Subcutaneous preadipocyte (primary cell): ENCODE data around the gene ETHE1. TPM values are rescaled to one million over a fixed set of nuclear protein-coding genes. Genes with fewer than 3 reads are reported as not detected.

ENCODE experiments used
- total RNA-seq: library from RNA; depleted of rRNA; stranded (reverse); fragments of >200 nt; gene quantifications from 2 replicates; pipeline ENCODE4 v1.2.3, GENCODE V29; 2012

Gene ETHE1
- total RNA-seq: 41.2 and 59.2 TPM in 2 replicates

GRCh38 chr19:43526884-43527859 is at the start of gene ETHE1:
ETHE1 (minus strand) TSS chr19:43527201; CDS start chr19:43527177, 24 bp downstream.

GRCh38 chr19:43575156-43575950 is 48.4 kb upstream of the ETHE1 start, which contains the start of the genes PINLYP and XRCC1:
PINLYP (plus strand) TSS chr19:43575801; CDS start chr19:43577192, 1,391 bp downstream.
XRCC1 (minus strand) TSS chr19:43575527; CDS start chr19:43575458, 69 bp downstream.

GRCh38 chr19:43532962-43533545 is 6.1 kb upstream of the ETHE1 start, which contains the start of gene ZNF575:
ZNF575 (plus strand) TSS chr19:43533188; CDS start chr19:43534423, 1,235 bp downstream.

GRCh38 chr19:43504426-43505185 is 22.4 kb downstream of the ETHE1 start, which contains the start of gene PHLDB3:
PHLDB3 (minus strand) TSS chr19:43504746; CDS start chr19:43504118, 628 bp downstream.

GRCh38 chr19:43465468-43466120 is 61.4 kb downstream of the ETHE1 start, which contains the start of gene LYPD3:
LYPD3 (minus strand) TSS chr19:43465608; CDS start chr19:43465571, 37 bp downstream.

Other genes starting within 250 kb of the ETHE1 start
- not detected in 2 replicates for gene CD177, start 173.5 kb downstream of the ETHE1 start, total RNA-seq
- gene TEX101, start 112.3 kb downstream of the ETHE1 start, total RNA-seq: not detected in 2 replicates
- not detected in 2 replicates for gene LYPD3, start 61.6 kb downstream of the ETHE1 start, total RNA-seq
- gene PHLDB3, start 22.5 kb downstream of the ETHE1 start, total RNA-seq: 9.6 and 10.2 TPM in 2 replicates
- gene ZNF575, start 6.0 kb upstream of the ETHE1 start, total RNA-seq: 0.20 and 0.37 TPM in 2 replicates
- gene XRCC1, start 48.3 kb upstream of the ETHE1 start, total RNA-seq: 16.2 and 20.9 TPM in 2 replicates
- 2.0 and 3.3 TPM in 2 replicates for gene PINLYP, start 48.6 kb upstream of the ETHE1 start, total RNA-seq
- gene IRGQ, start 68.9 kb upstream of the ETHE1 start, total RNA-seq: 8.8 and 11.9 TPM in 2 replicates
- gene ZNF576, start 69.4 kb upstream of the ETHE1 start, total RNA-seq: 10.9 and 12.1 TPM in 2 replicates
- gene SRRM5, start 84.9 kb upstream of the ETHE1 start, total RNA-seq: 0.37 TPM in 1 of 2 replicates, not detected in the other
- 13.3 and 20.2 TPM in 2 replicates for gene ZNF428, start 92.4 kb upstream of the ETHE1 start, total RNA-seq
- 0.37 and 0.59 TPM in 2 replicates for gene CADM4, start 112.6 kb upstream of the ETHE1 start, total RNA-seq
- 105 and 114 TPM in 2 replicates for gene PLAUR, start 143.0 kb upstream of the ETHE1 start, total RNA-seq
- gene IRGC, start 188.9 kb upstream of the ETHE1 start, total RNA-seq: not detected in 2 replicates
- gene SMG9, start 227.8 kb upstream of the ETHE1 start, total RNA-seq: 14.3 and 19.5 TPM in 2 replicates